Calu3 (cell line): ENCODE data around the gene TRAF3IP3. TPM values are rescaled to one million over a fixed set of nuclear protein-coding genes. Genes with fewer than 3 reads are reported as not detected.

Experiments
- BruUV-seq: library from RNA; stranded (reverse); fragments of 400-500 nt; replicated peaks from 2 replicates; lab custom pipeline; 2021; lab: Mats Ljungman, UMichigan
- CTCF ChIA-PET: fragments of 300-600 bp; sonication (Branson Sonifier 250); formaldehyde crosslinking; loops from one replicate; lab custom pipeline; 2022; ENCODE audit warnings: antibody characterized with exemption; lab: Charles Lee
- DNase-seq: peaks from one replicate; pipeline ENCODE4 v3.0.0; 2022
- H3K27ac Mint-ChIP-seq: one replicate; pipeline ENCODE4 v1.8.0; 2022; ENCODE audit warnings: mixed read lengths; ENCODE audit not compliant: unreplicated experiment
- H3K27me3 Mint-ChIP-seq: one replicate; pipeline ENCODE4 v1.8.0; 2022; ENCODE audit warnings: mixed read lengths; ENCODE audit not compliant: unreplicated experiment
- H3K36me3 Mint-ChIP-seq: one replicate; pipeline ENCODE4 v1.8.0; 2022; ENCODE audit warnings: mild to moderate bottlenecking, moderate library complexity, mixed read lengths; ENCODE audit not compliant: insufficient read depth, unreplicated experiment
- H3K4me1 Mint-ChIP-seq: one replicate; pipeline ENCODE4 v1.8.0; 2022; ENCODE audit warnings: mild to moderate bottlenecking, low read depth, mixed read lengths; ENCODE audit not compliant: unreplicated experiment
- H3K4me3 Mint-ChIP-seq: one replicate; pipeline ENCODE4 v1.8.0; 2022; ENCODE audit warnings: mild to moderate bottlenecking, low read depth, moderate library complexity, mixed read lengths; ENCODE audit not compliant: unreplicated experiment
- H3K9me3 Mint-ChIP-seq: one replicate; pipeline ENCODE4 v1.8.0; 2022; ENCODE audit warnings: low read depth, mixed read lengths; ENCODE audit not compliant: unreplicated experiment
- CTCF ChIP-seq: fragments of 200-600 bp; IDR thresholded peaks from one replicate; pipeline ENCODE4 v1.8.0; 2022; ENCODE audit warnings: antibody characterized with exemption; ENCODE audit not compliant: unreplicated experiment
- intact Hi-C: fragments of 100-400 bp; cut with micrococcal nuclease; formaldehyde crosslinking; loops from one replicate; pipeline ENCODE4 v1.10.0; 2022; ENCODE audit not compliant: unreplicated experiment
- total RNA-seq: library from RNA; stranded (reverse); gene quantifications from 2 replicates; pipeline ENCODE4 v1.2.3, GENCODE V29; 2022

Gene TRAF3IP3
- total RNA-seq, 1 experiment from 2014 or later: not detected

- TF ChIP-seq CTCF: no peak
- H3K36me3 Mint-ChIP-seq: peaks cover 32% of the 10 kb centered on the region
- DNase-seq: no peak
Observed at GRCh38 chr1:209783386-209783785, 27.5 kb downstream of the TRAF3IP3 start.

GRCh38 chr1:209784265-209785169, 28.7 kb downstream of the TRAF3IP3 start, which contains the start of gene C1orf74:
C1orf74 (minus strand) TSS chr1:209784559; CDS start chr1:209783634, 925 bp downstream.
- Mint-ChIP-seq H3K36me3 (peaks cover 37% of the 10 kb centered on the region), H3K4me1 (peaks cover 38% of the 10 kb centered on the region), H3K9me3 (no peaks in the 10 kb centered on the region), H3K27ac (peak within 1 kb of the TSS; percentile 98), H3K27me3 (no peaks in the 10 kb centered on the region), H3K4me3 (peak within 1 kb of the TSS; percentile 89)
- peak; percentile 99 for DNase-seq
- intact Hi-C loops: no loop called here
- CTCF ChIA-PET: interaction anchor here (0.8 to 1.0 kb wide), 5 partner anchors 9 to 40 kb away, joined by 3 to 8 read pairs (median 3); partner anchors contain the start of gene IRF6
- no peak for TF ChIP-seq CTCF
- TSS peak; percentile 97 for BruUV-seq

More at GRCh38 chr1:209783386-209783785, 27.5 kb downstream of the TRAF3IP3 start:
- CTCF ChIA-PET: interaction anchor here (0.6 to 0.7 kb wide), 2 partner anchors 41 to 1613 kb away, joined by 3 to 4 read pairs; no protein-coding TSS in a partner anchor
- peak overlapping the region; percentile 98 for H3K27ac Mint-ChIP-seq
- no TSS peak for BruUV-seq
- intact Hi-C loops: no loop called here
- peaks cover 38% of the 10 kb centered on the region for H3K4me1 Mint-ChIP-seq
- no peaks in the 10 kb centered on the region for H3K9me3 Mint-ChIP-seq
- H3K4me3 Mint-ChIP-seq: peak overlapping the region; percentile 89
- no peaks in the 10 kb centered on the region for H3K27me3 Mint-ChIP-seq

GRCh38 chr1:209785592-209785991, 29.7 kb downstream of the TRAF3IP3 start:
- H3K4me3 Mint-ChIP-seq: no peak overlapping the region
- CTCF ChIA-PET: no interaction called here
- BruUV-seq: no TSS peak

GRCh38 chr1:209786146-209786545, 30.3 kb downstream of the TRAF3IP3 start:
- TF ChIP-seq CTCF: no peak
- no peak overlapping the region for H3K27ac Mint-ChIP-seq

More at GRCh38 chr1:209785592-209785991, 29.7 kb downstream of the TRAF3IP3 start:
- no peaks in the 10 kb centered on the region for H3K9me3 Mint-ChIP-seq
- no peak for TF ChIP-seq CTCF
- DNase-seq: no peak
- no peaks in the 10 kb centered on the region for H3K27me3 Mint-ChIP-seq
- peaks cover 31% of the 10 kb centered on the region for H3K4me1 Mint-ChIP-seq
- H3K36me3 Mint-ChIP-seq: peaks cover 37% of the 10 kb centered on the region
- intact Hi-C loops: no loop called here
- no peak overlapping the region for H3K27ac Mint-ChIP-seq

More at GRCh38 chr1:209786146-209786545, 30.3 kb downstream of the TRAF3IP3 start:
- H3K4me1 Mint-ChIP-seq: peaks cover 35% of the 10 kb centered on the region
- peaks cover 40% of the 10 kb centered on the region for H3K36me3 Mint-ChIP-seq
- intact Hi-C loops: no loop called here
- CTCF ChIA-PET: interaction anchor here (0.7 kb wide), 1 partner anchor 777 kb away, joined by 4 read pairs; no protein-coding TSS in a partner anchor
- no peak for DNase-seq
- no peak overlapping the region for H3K4me3 Mint-ChIP-seq
- no peaks in the 10 kb centered on the region for H3K27me3 Mint-ChIP-seq
- BruUV-seq: no TSS peak
- no peaks in the 10 kb centered on the region for H3K9me3 Mint-ChIP-seq
